DMS 273 treated with DMSO at 0.1 percent for 48 hours (cell line): Measurements from ENCODE around the gene SSBP4.
A peak's percentile ranks its signal among the peaks of the same experiment; 100 is the strongest.
"Not testable (repeated sequence)": the region's sequence is repeated elsewhere in the genome, so short reads cannot be mapped to it uniquely, and the experiment has no call there.

Experiments
- DNase-seq: peaks from one replicate; lab custom pipeline; 2025; lab: John Stamatoyannopoulos, UW

Gene SSBP4

GRCh38 chr19:18393836-18394235 lies 25.4 kb upstream of the SSBP4 start:
- DNase-seq: no peak

- no peak for DNase-seq
These were observed 22.5 kb upstream of the SSBP4 start for GRCh38 chr19:18396471-18397241.

GRCh38 chr19:18397242-18398202 lies 21.7 kb upstream of the SSBP4 start, which contains the start of gene LRRC25:
Gene LRRC25 (minus strand): TSS chr19:18397622. CDS start chr19:18396963, 659 bp downstream.
- DNase-seq: no peak

- DNase-seq: no peak
These were observed 20.2 kb upstream of the SSBP4 start for GRCh38 chr19:18399008-18399407.

- peak; percentile 27 for DNase-seq
These were observed 17.6 kb upstream of the SSBP4 start for GRCh38 chr19:18401580-18402112.

- not testable (repeated sequence) for DNase-seq
These were observed 16.5 kb upstream of the SSBP4 start for GRCh38 chr19:18402455-18403248.

GRCh38 chr19:18405754-18406153 lies 13.4 kb upstream of the SSBP4 start:
- DNase-seq: not testable (repeated sequence)

- no peak for DNase-seq
These were observed 12.4 kb upstream of the SSBP4 start for GRCh38 chr19:18406749-18407148.

- no peak for DNase-seq
These were observed 11.1 kb upstream of the SSBP4 start for GRCh38 chr19:18408053-18408476.

- DNase-seq: no peak
These were observed 6.5 kb upstream of the SSBP4 start for GRCh38 chr19:18412610-18413239.

GRCh38 chr19:18414504-18415177 lies 4.6 kb upstream of the SSBP4 start:
- no peak for DNase-seq

- DNase-seq: no peak
These were observed 3.9 kb upstream of the SSBP4 start for GRCh38 chr19:18415178-18415867.

GRCh38 chr19:18416778-18417249 lies 2.4 kb upstream of the SSBP4 start:
- DNase-seq: peak; percentile 48

GRCh38 chr19:18417250-18418028 lies 1.8 kb upstream of the SSBP4 start:
- no peak for DNase-seq

- no peak for DNase-seq
These were observed 1.1 kb upstream of the SSBP4 start for GRCh38 chr19:18418029-18418482.

- no peak for DNase-seq
These were observed 559 bp upstream of the SSBP4 start for GRCh38 chr19:18418483-18419194.

- DNase-seq: no peak
These were observed 682 bp downstream of the SSBP4 start for GRCh38 chr19:18419699-18420460.

GRCh38 chr19:18420930-18421329 lies 1.7 kb downstream of the SSBP4 start:
- DNase-seq: no peak
